DND-41 (cell line): ENCODE measurements around the gene CD2AP.

Experiments used
- ATAC-seq: fragments of 200-7000 bp; cut with Tn5 transposase; 3 replicates; pipeline ENCODE4 v1.9.1; 2021; ENCODE audit warnings: low read depth; ENCODE audit not compliant: insufficient read depth
- DNase-seq: peaks from one replicate; pipeline ENCODE4 v3.0.0-alpha.2; 2020
- H2AFZ ChIP-seq: 2 replicates; pipeline ENCODE4 v1.6.0; 2012; ENCODE audit warnings: low read depth, low read length
- H3K27ac ChIP-seq: 2 replicates; pipeline ENCODE4 v1.5.1; 2012; ENCODE audit warnings: low read length, inconsistent platforms
- H3K27me3 ChIP-seq: fragments of 200-600 bp; sonication (generic); 2 replicates; pipeline ENCODE4 v1.6.0; 2012; ENCODE audit warnings: low read length, mild to moderate bottlenecking, inconsistent platforms; ENCODE audit not compliant: insufficient read depth, poor library complexity
- H3K36me3 ChIP-seq: 2 replicates; pipeline ENCODE4 v1.5.1; 2012; ENCODE audit warnings: low read length, inconsistent platforms; ENCODE audit not compliant: insufficient read depth
- H3K4me1 ChIP-seq: 2 replicates; pipeline ENCODE4 v1.5.1; 2012; ENCODE audit warnings: mild to moderate bottlenecking, low read length; ENCODE audit not compliant: insufficient read depth
- H3K4me2 ChIP-seq: 2 replicates; pipeline ENCODE4 v1.6.0; 2012; ENCODE audit warnings: mild to moderate bottlenecking, moderate library complexity, low read length, inconsistent platforms; ENCODE audit not compliant: insufficient read depth
- H3K4me3 ChIP-seq, 2 experiments: fragments of 200-600 bp in 1 of 2; shearing (Covaris generic) in 1 of 2; 2 replicates each; pipeline ENCODE4 v1.5.1; 2012 to 2016; ENCODE audit warnings: inconsistent platforms in 2 of 2, low read length in 2 of 2, mild to moderate bottlenecking in 2 of 2, low read depth in 1 of 2, moderate library complexity in 1 of 2
- H3K79me2 ChIP-seq: 2 replicates; pipeline ENCODE4 v1.6.0; 2012; ENCODE audit warnings: low read length, inconsistent platforms; ENCODE audit not compliant: insufficient read depth
- H3K9ac ChIP-seq: 2 replicates; pipeline ENCODE4 v1.6.0; 2012; ENCODE audit warnings: low read depth, mild to moderate bottlenecking, inconsistent platforms, low read length, moderate library complexity
- H3K9me3 ChIP-seq: 2 replicates; pipeline ENCODE4 v1.5.1; 2012; ENCODE audit warnings: low read length, moderate library complexity, mild to moderate bottlenecking, inconsistent platforms; ENCODE audit not compliant: insufficient read depth, severe bottlenecking
- H4K20me1 ChIP-seq: 2 replicates; pipeline ENCODE4 v1.6.0; 2012; ENCODE audit warnings: low read length; ENCODE audit not compliant: insufficient read depth
- CTCF ChIP-seq: IDR thresholded peaks from 2 replicates; pipeline ENCODE4 v1.5.1; 2012; ENCODE audit warnings: borderline replicate concordance, low read length, moderate library complexity, mild to moderate bottlenecking; ENCODE audit not compliant: poor library complexity, severe bottlenecking; ENCODE audit errors: extremely low read depth
- EZH2 ChIP-seq: IDR thresholded peaks from 3 replicates; pipeline ENCODE4 v1.6.1; 2012; ENCODE audit warnings: borderline replicate concordance, low read depth, mild to moderate bottlenecking, moderate library complexity, low read length, inconsistent platforms; ENCODE audit not compliant: severe bottlenecking

CD2AP gene

GRCh38 chr6:47536816-47537401 is 59.3 kb downstream of the CD2AP start:
- H3K27ac ChIP-seq = no peak overlapping the region
- H3K9me3 ChIP-seq = no peaks in the 10 kb centered on the region
- no peak overlapping the region for H3K4me2 ChIP-seq
- no peaks in the 10 kb centered on the region for H3K4me1 ChIP-seq
- no peak for ATAC-seq
- no peak for DNase-seq
- H3K27me3 ChIP-seq = no peaks in the 10 kb centered on the region
- TF ChIP-seq EZH2 (no peak), CTCF (no peak)
- H4K20me1 ChIP-seq = no peaks in the 10 kb centered on the region
- no peak overlapping the region for H3K9ac ChIP-seq
- no peak overlapping the region for H2AFZ ChIP-seq
- H3K79me2 ChIP-seq = no peaks in the 10 kb centered on the region; the same call in 1 of the 2 replicates
- H3K4me3 ChIP-seq = no peak overlapping the region
- peaks cover 32% of the 10 kb centered on the region; the same call in 1 of the 2 replicates for H3K36me3 ChIP-seq

GRCh38 chr6:47545223-47545622 is 67.6 kb downstream of the CD2AP start:
- TF ChIP-seq EZH2 = no peak
- TF ChIP-seq CTCF = no peak
- no peak for ATAC-seq
- H4K20me1 ChIP-seq = no peaks in the 10 kb centered on the region
- H3K36me3 ChIP-seq = peaks cover 17% of the 10 kb centered on the region
- H3K4me1 ChIP-seq = no peaks in the 10 kb centered on the region
- no peak overlapping the region for H2AFZ ChIP-seq
- no peak overlapping the region for H3K4me2 ChIP-seq
- DNase-seq = no peak
- H3K27ac ChIP-seq = no peak overlapping the region
- no peaks in the 10 kb centered on the region for H3K27me3 ChIP-seq
- H3K9ac ChIP-seq = no peak overlapping the region
- H3K4me3 ChIP-seq = no peak overlapping the region
- H3K9me3 ChIP-seq = no peaks in the 10 kb centered on the region
- no peaks in the 10 kb centered on the region; the same call in 1 of the 2 replicates for H3K79me2 ChIP-seq

GRCh38 chr6:47551670-47552069 is 74.1 kb downstream of the CD2AP start:
- Histone ChIP-seq H3K36me3 (peaks cover 14% of the 10 kb centered on the region; the same call in 1 of the 2 replicates), H3K79me2 (no peaks in the 10 kb centered on the region), H3K9ac (no peak overlapping the region), H3K27me3 (no peaks in the 10 kb centered on the region), H3K4me1 (no peaks in the 10 kb centered on the region), H3K27ac (no peak overlapping the region), H2AFZ (no peak overlapping the region), H3K9me3 (no peaks in the 10 kb centered on the region), H3K4me2 (no peak overlapping the region), H4K20me1 (no peaks in the 10 kb centered on the region), H3K4me3 (no peak overlapping the region)
- no peak for DNase-seq
- ATAC-seq = no peak
- TF ChIP-seq CTCF (no peak), EZH2 (no peak)
